GM10847 (cell line): ENCODE measurements around the gene IRF7.

Experiments
- POLR2A ChIP-seq: IDR thresholded peaks from 2 replicates; pipeline ENCODE4 v1.6.1; 2011; ENCODE audit not compliant: insufficient read length; ENCODE audit errors: extremely low read depth

Gene IRF7

GRCh38 chr11:607020-607780 is 8.6 kb downstream of the IRF7 start:
- no peak for TF ChIP-seq POLR2A

GRCh38 chr11:606245-606644 is 9.5 kb downstream of the IRF7 start:
- no peak for TF ChIP-seq POLR2A

GRCh38 chr11:605286-606129 is 10.2 kb downstream of the IRF7 start:
- no peak for TF ChIP-seq POLR2A

GRCh38 chr11:603154-603553 is 12.6 kb downstream of the IRF7 start:
- TF ChIP-seq POLR2A = no peak

GRCh38 chr11:601573-602245 is 14.0 kb downstream of the IRF7 start:
- TF ChIP-seq POLR2A = no peak

GRCh38 chr11:598005-598680 is 17.6 kb downstream of the IRF7 start:
- TF ChIP-seq POLR2A = no peak

- TF ChIP-seq POLR2A = no peak
Measured at GRCh38 chr11:597166-597725, 18.5 kb downstream of the IRF7 start.

GRCh38 chr11:596374-596773 is 19.4 kb downstream of the IRF7 start:
- no peak for TF ChIP-seq POLR2A

GRCh38 chr11:595400-595799 is 20.4 kb downstream of the IRF7 start:
- TF ChIP-seq POLR2A = no peak

GRCh38 chr11:593347-593746 is 22.4 kb downstream of the IRF7 start:
- no peak for TF ChIP-seq POLR2A

GRCh38 chr11:592918-593317 is 22.8 kb downstream of the IRF7 start:
- TF ChIP-seq POLR2A = no peak

- no peak for TF ChIP-seq POLR2A
Measured at GRCh38 chr11:592501-592900, 23.2 kb downstream of the IRF7 start.

- TF ChIP-seq POLR2A = no peak
Measured at GRCh38 chr11:590997-591396, 24.8 kb downstream of the IRF7 start.

GRCh38 chr11:589798-590197 is 26.0 kb downstream of the IRF7 start:
- no peak for TF ChIP-seq POLR2A

GRCh38 chr11:587978-588380 is 27.8 kb downstream of the IRF7 start:
- TF ChIP-seq POLR2A = no peak

GRCh38 chr11:587546-587945 is 28.2 kb downstream of the IRF7 start:
- no peak for TF ChIP-seq POLR2A
